ENCODE results near the gene HIP1R.
"Not testable (repeated sequence)": the region's sequence is repeated elsewhere in the genome, so short reads cannot be mapped to it uniquely, and the experiment has no call there.

HIP1R gene

GRCh38 chr12:122886161-122886560 is 50.9 kb downstream of the HIP1R start:
- DNase-seq (ENCODE audit: low read depth), result no peak
- no peak for TF ChIP-seq CTCF (IDR thresholded peaks at IDR 0.05; ENCODE audit: low read length, missing control alignments)
- H3K4me3 ChIP-seq (replicated peaks; ENCODE audit: low read depth, low read length), result no peak overlapping the region

GRCh38 chr12:122886851-122887818 is 51.9 kb downstream of the HIP1R start:
- no peak for TF ChIP-seq CTCF (IDR thresholded peaks at IDR 0.05; ENCODE audit: low read length, missing control alignments)
- peak; percentile 47 for DNase-seq (ENCODE audit: low read depth)
- H3K4me3 ChIP-seq (replicated peaks; ENCODE audit: low read depth, low read length), result no peak overlapping the region

- no peak overlapping the region for H3K4me3 ChIP-seq (replicated peaks; ENCODE audit: low read depth, low read length)
- no peak for DNase-seq (ENCODE audit: low read depth)
- TF ChIP-seq CTCF (IDR thresholded peaks at IDR 0.05; ENCODE audit: low read length, missing control alignments), result no peak
These were observed 52.6 kb downstream of the HIP1R start for GRCh38 chr12:122887819-122888212.

- peak; percentile 88 for DNase-seq (ENCODE audit: low read depth)
- no peak for TF ChIP-seq CTCF (IDR thresholded peaks at IDR 0.05; ENCODE audit: low read length, missing control alignments)
- H3K4me3 ChIP-seq (replicated peaks; ENCODE audit: low read depth, low read length), result peak overlapping the region; percentile 27
These were observed 53.0 kb downstream of the HIP1R start for GRCh38 chr12:122888232-122888752.

- DNase-seq (ENCODE audit: low read depth), result no peak
- no peak for TF ChIP-seq CTCF (IDR thresholded peaks at IDR 0.05; ENCODE audit: low read length, missing control alignments)
- H3K4me3 ChIP-seq (replicated peaks; ENCODE audit: low read depth, low read length), result no peak overlapping the region
These were observed 54.7 kb downstream of the HIP1R start for GRCh38 chr12:122889761-122890520.

- DNase-seq (ENCODE audit: low read depth), result peak; percentile 58
- no peak for TF ChIP-seq CTCF (IDR thresholded peaks at IDR 0.05; ENCODE audit: low read length, missing control alignments)
- peak overlapping the region; percentile 8 for H3K4me3 ChIP-seq (replicated peaks; ENCODE audit: low read depth, low read length)
These were observed 56.6 kb downstream of the HIP1R start for GRCh38 chr12:122891661-122892525.

GRCh38 chr12:122892724-122893123 is 57.5 kb downstream of the HIP1R start:
- DNase-seq (ENCODE audit: low read depth); H3K4me3 ChIP-seq (replicated peaks; ENCODE audit: low read depth, low read length): not testable (repeated sequence)

All from fibroblast of pulmonary artery (primary cell).